Measurements from ENCODE around the gene C13orf46.

Gene C13orf46

DNA sequence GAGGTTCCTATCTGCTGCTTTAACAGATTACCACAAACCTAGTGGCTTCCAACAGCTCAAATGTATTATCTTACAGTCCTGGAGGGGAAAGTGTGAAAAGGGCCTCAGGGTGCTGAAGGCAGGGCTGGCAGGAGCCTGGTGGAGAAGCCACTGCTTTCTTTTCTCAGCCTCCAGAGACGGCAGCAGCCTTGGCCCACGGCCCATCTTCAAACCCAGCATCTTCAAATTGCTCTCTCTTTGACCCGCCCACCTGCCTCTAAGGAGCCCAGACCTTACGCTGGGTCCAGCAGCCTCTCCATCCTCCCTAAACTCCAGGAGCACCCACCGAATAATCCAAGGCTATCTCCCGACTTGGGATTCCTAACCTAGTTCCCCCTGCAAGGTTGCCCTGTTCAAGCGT is 35.6 kb downstream of the C13orf46 start:
- DNase-seq (ENCODE audit: low spot score), result no peak

DNA sequence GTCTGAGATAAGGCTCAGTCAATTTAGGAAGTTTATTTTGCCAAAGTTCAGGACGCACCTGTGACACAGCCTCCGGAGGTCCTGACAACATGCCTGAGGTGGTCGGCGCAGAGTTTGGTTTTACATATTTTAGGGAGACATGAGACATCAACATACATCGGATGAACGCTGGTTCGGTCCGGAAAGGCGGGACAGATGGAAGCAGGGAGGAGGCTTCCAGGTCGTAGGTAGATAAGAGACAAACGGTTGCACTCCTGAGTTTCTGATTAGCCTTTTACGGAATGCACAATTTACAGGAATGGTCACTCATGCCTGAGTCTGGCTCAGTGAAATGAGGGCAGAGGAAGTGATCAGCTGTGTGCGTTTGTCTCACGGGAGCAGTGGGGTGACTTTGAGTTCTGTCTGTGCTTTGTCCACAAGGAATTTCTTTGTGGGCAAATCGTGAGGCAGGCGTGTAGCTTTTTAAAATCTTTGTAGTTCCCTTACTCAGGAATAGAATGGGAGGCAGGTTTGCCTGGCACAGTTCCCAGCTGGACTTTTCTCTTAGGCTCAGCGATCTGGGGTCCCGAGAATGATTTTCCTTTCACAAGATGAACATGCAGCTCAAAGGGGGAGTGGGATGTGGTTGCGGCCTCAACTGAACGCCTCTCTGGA is 36.2 kb downstream of the C13orf46 start:
- no peak for DNase-seq (ENCODE audit: low spot score)

DNA sequence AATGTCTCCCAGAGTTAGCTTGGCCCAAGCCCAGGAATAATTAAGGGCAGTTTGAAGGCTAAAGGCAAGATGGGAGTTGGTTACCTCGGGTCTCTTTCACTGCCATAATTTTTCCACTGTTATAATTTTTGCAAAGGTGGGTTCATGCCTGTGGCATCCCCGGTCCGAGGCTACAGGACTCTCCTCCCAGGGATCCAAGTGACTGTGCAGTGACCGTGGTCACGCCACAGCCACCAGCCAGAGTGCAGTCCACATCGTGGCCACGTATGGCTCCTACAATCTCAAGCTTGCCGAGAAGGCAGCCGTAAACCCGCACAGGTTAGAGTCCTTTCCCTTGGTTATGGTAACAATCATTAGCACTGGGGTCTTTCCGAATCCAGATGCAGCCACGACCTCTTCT is 36.8 kb downstream of the C13orf46 start:
- no peak for DNase-seq (ENCODE audit: low spot score)

DNA sequence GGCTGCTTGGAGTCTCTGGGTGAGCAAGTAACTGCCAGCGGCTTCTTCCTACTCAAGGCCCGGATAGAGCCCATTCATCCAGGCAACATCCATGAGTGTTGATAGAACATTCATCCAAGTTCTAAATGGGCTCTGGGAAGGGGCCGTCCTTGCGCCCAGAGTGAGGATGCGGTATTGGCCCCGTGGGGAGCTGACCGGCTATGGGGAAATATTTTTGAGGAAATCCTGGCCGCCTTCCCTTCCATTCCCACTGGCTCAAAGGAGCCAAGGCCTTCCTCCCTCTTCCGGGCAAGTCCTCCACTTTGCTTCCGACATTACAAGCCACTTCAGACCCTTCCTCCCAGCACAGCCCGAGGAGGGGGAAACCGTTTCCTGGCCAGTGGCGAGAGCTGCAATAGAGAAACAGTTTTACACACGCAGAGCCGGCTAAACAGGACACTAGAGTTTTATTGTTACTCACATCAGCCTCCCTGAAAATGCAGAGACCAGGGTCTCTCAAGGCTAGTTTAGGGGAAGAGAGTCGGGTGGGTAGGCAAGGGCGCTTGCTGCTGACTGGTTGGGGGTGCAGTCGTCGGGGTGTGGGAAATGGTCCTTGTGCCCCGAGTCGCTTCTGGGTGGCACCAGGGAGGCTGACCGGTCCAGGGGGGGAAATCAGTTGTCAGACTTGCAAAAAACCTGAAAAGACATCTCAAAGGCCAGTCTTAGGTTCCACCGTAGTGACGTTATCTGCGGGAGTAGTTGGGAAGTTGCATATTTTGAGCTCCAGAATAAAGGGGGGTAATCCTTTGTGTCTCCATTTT is 37.5 kb downstream of the C13orf46 start:
- DNase-seq (ENCODE audit: low spot score), result no peak

DNA sequence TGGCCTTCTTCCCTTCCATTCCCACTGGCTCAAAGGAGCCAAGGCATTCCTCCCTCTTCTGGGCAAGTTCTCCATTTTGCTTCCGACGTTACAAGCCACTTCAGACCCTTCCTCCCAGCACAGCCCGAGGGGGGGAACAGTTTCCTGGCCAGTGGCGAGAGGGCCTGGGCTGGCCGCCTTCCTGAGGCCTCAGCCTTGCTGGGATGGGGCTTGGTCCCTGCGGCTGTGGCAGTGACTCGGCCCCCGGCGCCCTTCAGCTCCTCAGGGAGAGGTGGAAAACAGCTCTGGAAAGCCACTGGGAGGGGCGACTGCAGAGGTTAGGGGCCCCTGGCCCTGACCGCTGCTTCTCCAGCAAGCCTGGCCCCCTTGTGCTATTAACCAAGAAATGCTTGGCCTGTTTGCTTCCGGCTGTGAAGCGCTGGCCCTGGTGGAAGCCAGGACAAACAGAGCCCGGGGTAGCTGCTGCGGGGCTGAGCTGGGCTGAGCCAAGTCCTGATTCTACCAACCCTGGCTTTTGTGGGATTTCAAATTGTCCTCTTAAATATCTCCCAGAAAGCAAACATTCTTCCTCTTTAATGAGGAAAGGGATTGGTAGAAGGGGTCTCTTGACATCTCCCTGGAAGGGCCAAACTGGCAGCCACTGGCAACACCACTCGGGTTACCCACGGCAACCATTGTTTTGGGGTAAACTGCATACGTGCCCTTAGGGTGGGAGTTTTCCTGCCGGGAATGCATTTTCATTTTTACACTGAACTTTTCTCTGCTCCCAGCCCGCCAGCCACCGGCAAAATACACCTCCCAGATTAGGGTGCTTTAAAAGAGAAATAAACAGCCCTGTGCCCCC is 38.7 kb downstream of the C13orf46 start:
- no peak for DNase-seq (ENCODE audit: low spot score)

DNA sequence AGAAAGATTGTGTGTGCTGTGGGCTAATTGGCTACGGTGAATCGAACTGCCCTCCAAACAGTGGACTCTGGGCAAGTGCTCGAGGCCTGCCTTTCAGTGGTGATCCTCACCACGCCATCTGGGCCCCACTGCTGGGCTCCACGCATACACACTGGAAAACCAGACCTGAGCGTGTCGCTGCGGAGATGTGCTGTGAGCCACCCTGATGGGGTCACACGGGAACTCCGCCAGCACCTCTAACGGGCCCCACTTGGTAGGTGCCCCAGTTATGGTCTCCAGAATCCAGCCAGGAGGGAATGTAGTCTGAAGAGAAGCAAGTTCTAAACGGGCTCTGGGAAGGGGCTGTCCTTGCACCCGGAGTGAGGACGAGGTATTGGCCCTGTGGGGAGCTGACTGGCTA is 39.3 kb downstream of the C13orf46 start:
- DNase-seq (ENCODE audit: low spot score), result no peak

DNA sequence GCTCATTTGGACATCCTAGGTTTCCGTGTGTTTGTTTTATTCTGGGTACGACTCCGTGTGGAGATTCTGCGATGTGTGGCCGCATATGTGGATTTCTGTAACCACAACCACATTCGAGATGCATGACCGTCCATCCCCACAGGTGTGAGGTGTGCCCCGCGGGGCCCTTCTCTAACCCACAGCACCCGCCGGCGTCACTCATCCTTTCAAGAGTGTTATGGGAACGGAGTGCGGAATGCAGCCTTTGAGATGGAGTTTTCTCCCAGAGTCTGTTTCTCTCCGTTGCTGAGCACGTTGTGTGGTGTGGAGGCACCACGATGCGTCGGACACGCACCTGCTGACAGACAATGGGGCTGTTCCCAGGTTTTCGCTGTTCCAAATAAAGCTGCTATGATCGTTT is 40.0 kb downstream of the C13orf46 start:
- DNase-seq (ENCODE audit: low spot score), result no peak

DNA sequence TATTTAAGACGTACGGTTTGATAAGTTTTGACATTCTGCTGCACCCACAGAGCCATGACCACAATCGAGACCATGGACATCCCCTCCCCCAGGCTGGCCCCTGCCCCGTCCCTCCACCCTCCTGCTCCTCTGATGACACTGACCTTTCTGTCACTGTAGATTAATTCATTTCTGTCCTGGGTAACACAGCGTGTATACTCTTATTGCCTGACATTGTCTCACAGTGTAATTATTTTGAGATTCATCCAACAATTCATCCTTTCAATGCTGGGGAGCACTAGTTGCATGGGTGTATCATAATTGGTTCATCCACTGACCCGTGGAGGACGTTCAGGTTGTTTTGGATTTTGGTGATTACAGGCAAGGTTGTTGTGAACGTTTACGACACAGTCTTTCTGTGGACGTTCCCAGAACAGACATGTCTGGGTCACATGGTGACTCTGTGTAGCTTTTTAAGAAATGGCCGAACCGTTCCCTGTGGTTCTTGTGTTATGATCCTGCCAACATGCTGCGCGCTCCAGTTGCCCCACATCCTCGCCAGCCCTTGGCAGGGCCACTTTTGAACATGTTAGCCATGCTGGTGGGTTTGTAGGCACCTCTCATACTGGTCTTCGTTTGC is 41.9 kb downstream of the C13orf46 start:
- DNase-seq (ENCODE audit: low spot score), result no peak

DNA sequence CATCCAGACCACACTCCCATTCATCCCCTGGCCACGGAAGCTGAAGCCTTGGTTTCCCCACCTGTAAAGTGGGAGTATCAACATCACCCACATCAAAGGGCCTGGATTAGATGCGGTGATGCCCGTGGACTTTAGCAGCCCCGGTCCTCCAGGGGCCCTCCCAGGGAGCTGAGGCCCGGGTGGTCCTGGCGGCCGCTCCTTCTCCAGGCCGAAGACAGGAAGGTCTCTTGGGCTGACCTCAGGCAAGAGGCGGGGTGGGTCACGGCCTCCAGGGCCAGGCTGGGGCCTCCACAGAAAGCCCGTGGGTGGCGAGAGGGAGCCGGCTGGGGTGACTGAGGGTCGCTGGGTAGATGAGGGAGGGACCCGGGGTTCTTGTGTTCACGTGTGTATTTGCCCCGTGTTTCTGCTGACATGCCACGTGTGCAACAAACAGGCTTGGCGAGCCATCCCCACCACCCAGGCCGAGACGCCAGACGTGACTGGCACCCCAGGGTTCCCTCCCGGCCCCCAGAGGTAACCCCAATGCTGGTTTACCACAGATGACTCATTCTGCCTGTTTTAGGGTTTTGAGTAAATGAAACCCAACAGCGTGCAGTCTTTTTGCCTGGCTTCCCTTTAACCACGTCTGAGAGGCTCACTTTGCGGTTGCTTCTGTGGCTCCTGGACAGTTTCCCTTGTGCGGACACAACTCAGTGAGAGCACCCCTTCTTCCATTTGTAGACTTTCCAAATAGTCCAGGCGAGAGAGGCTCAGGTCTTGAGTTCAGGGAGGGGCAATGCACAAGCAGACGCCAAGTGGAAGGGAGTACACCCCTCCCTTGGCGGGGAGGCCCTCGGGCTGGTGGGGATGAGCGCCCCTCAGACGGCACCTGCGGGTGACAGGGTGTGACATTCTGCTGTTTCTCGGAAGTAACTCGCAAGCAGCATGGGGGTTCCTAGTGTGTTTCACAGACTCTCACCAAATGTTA is 42.9 kb downstream of the C13orf46 start:
- no peak for DNase-seq (ENCODE audit: low spot score)

DNA sequence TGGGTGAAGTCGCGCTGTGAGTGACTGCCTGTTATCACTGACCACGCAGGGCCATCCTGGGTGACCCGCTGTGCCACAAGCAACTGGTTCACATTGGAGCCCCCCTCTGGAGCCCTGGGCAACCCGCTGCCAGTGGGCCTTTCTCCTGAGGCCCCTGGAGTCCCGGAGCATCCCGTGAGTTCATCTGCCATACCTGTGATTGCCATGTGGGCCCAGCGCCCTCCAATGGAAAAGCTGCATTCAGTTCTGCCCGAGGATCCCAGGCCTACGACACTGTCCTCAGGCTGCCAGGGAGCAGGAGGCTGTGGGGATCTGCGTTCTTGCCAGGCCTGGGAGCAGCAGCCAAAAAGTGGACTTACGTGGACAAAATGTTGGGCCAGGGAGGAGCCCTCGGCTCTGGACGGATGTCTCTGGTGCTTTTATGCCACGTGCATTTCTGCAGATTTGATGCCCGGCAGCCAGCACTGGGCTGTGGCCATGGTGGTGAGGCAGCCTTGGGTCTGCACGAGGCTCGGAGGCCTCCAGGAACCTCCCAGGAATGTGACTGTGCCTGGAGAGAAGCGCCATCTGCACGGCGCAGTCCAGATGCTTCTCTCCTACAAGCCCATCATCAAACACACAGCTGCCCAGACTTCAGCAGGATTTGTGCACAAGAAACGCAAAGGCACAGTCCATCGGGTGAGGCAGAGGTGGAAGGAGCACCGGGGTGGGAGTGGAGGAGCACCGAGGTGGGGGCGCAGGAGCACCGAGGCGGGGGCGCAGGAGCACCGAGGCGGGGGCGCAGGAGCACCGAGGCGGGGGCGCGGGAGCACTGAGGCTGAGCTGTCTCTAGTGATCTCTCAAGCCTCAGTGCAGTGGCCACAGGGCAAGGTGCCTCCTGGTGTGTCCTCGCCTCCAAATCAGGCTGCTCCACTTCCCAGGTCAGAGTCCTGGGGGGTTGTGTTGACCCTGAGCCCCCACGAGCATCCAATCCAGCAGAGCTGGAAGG is 44.0 kb downstream of the C13orf46 start:
- DNase-seq (ENCODE audit: low spot score), result no peak

DNA sequence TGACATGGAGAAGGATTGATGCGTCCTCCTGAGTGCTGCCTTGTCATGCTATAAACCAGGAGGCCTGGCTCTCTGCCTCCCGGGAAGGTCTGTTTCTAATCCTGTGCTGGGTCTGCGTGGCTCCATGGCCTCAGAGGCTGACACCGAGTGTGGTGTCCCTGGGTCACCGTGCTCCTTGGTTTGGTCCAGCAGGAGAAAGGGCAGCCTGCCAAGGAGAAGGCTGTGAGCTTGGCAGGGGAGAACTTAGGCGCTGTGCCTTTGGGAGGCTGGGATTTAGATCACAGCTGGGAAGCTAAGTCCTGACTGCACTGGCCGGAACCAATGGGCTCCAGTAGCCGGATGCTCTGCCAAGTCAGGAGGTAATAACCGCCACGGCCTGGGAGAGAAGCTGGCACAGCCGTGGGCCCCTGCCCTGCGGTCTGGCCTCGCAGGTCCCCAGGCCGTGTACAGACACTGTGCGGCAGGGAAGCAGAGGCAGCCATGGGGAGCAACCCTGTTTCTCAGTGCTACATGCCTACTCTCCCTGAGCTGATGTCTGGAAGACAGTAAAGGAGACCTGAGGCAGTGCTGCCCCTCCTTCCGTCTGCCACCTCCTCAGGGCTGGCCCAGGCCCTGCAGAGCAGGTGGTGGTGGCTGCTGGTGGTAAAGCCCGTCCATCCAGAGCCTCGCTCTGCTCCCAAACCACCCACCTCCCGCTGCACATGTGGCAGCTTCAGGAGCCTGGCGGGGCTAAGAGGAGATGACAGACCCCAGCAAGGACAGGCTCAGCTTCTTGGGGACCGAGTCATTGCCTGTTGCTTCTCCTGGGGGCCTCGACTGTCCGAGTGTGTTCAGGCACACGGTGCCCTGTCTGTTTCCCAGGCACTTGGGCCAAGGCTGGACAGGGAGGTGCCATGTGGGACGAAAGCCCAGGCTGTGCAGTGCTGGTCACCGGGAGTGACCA is 44.9 kb downstream of the C13orf46 start:
- no peak for DNase-seq (ENCODE audit: low spot score)

DNA sequence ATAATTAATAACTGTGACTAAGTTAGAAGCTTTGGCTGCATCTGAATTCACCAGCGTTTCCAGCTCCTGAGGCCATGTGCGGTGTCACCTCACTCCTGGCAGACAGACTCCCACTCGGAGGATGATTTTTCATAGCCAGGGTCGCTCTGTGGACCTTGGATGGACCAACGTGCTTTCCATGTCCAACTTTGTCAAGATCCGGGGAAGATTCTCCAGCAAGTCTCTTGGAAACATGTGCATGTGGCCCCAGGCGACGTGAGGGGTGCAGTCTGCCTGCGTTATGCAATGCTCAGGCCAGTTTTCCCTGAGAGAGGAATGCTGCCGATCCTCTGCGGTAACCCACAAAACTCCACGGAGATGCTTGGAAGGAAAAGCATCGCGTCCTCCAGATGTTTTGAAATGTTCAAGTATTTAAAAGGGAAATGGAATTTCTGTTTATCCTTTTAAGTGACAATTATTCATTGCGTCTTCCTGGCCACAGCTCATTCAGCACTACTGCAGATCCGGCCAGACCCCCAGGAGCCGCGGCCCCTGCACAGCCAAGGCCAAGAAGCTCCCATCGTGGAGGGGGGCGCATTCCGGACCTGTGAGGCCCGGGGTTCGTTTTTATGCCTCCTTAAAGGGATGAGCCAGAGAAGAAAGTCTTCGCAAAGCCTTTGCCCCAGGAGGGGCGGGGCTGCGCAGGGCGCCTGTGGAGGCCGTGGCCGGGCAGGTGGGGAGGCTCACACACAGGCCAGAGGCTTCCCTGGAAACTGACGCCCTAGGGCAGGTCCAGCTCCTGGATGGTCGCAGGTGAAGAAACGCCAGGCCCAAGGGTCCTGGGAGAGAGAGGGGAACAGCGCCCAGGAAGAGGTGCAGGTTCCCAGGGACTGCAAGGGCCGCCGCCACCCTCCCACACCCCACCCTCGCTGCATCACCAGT is 46.0 kb downstream of the C13orf46 start:
- DNase-seq (ENCODE audit: low spot score), result no peak

DNA sequence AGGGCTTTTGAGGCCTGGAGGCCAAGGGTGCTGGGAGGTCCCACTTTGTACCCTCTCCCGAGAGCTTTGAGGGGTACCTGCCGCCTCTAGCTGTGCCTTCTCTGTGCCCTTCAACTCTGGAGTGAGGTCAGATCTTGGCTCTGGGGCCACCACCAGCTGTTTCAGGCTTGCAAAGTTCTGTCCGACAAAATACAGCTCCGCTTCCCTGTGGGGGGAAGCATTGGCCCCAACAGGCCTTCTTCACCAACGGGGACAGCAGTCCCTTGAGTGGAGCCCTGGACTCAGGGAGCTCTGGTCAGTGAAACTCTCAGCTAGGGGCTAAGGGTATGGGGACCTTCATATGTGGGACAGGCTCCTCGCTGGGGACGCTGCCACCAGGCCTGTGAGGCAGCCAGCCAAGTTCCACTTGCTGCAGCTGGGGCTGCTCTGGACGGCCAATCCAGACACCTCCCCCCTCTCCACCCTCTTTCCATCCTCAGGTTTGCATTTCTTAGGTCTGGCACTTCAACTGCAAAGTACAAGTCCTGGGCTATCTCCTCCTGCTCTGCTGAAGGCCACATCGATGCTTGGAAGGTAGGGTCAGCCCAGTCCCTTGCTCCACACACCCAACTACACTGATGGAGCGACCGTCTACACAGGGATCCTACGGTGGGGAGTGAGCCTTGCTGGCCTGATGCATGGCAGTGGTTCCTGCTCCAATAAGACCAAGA is 46.8 kb downstream of the C13orf46 start:
- no peak for DNase-seq (ENCODE audit: low spot score)

DNA sequence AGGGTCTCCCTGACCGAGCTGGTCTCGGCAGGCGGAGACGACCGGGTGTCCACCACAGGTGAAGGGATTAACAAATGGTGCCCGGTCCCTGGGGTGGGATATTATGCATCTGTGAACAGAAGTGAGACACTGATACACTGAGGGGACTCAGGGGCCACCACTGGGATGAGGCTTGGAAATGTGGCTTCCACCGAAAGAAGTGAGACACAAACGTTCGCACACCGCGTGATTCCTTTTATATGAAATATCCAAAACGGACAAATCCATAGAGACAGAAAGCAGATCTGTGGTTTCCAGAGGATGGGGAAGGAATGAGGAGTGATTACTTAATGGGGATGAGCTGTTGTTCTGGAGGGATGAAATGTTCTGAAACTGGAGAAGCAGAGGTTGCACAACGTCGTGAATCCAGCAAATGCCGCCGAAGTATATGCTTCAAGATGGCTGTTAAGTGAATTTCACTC is 47.5 kb downstream of the C13orf46 start:
- no peak for DNase-seq (ENCODE audit: low spot score)

DNA sequence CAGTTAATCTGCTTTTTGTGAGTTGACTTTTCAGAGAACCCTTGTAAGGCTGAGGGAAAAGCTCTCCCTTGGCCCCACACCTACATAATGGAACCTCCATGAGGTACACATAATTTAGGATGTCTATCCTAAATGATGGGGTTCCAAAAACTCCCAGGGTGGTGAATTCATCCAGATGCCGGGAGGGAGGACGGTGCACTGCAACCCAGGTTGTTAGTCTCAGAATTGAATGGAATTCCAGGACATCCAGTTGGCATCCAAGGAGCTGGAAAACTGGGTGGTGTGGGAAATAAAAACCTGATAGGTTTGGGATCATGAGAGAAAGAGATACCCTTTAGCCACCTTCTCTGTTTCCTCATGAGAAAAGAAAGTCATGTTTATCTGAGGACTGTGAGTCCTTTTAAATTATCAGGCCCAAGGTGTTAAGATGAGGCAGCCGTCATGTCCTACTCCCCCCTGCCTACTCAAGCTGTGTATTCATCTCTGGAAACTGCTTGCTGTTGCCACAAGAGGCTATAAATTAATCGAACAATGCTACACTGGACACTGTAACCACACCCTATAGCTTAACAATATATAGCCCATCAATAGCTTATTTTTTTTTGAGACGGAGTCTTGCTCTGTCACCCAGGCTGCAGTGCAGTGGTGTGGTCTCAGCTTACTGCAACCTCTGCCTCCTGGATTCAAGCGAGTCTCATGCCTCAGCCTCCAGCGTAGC is 49.5 kb downstream of the C13orf46 start:
- DNase-seq (ENCODE audit: low spot score), result no peak

DNA sequence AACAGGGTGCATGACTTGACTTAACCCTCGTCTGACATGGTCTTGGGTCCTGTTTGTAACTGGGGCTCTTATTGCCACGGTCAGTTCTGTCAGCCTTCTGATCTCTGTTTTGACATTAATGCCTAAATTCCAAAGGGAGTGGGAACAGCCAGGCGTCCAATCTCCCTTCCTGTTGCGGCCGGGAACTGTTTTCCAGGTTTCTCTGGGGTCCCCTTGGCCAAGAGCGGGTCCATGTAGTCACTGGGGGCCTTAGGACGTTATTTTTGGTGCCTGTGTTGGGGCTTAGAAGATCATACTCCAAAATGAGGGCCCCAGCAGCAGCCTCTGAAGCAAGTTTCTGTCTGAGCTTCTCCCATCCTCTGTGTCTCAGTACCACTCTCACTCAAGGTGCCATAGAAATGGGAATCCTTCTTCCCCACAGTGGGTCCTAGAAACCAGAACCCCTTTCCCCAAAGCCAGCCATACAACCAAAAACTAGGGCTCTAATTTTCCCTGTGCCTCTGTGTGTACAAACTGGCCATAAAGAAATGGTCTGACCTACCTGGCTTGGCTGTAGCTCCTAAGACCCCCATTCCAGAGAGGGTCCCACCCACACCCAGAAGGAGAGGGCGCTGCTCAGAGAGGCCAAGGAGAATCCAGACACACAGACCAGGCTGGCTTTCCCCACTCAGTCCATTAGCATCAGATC is 50.4 kb downstream of the C13orf46 start:
- no peak for DNase-seq (ENCODE audit: low spot score)
